ENCODE results near the gene SDHC. TPM values are rescaled to one million over a fixed set of nuclear protein-coding genes. Genes with fewer than 3 reads are reported as not detected.
"Not testable (repeated sequence)": the region's sequence is repeated elsewhere in the genome, so short reads cannot be mapped to it uniquely, and the experiment has no call there.

SDHC gene
- total and polyA plus RNA-seq, 4 donors = 36.8 to 174 (median 111) TPM

- H3K4me3 ChIP-seq (ENCODE audit: low read depth, low read length) = not testable (repeated sequence)
These were observed 77.0 kb downstream of the SDHC start for GRCh38 chr1:161391136-161391535.

GRCh38 chr1:161391611-161392010, 77.4 kb downstream of the SDHC start:
- no peaks in the 10 kb centered on the region for H3K9me3 ChIP-seq (ENCODE audit: control insufficient read depth, insufficient read depth, low read length)
- H3K36me3 ChIP-seq (ENCODE audit: control insufficient read depth, insufficient read depth, low read length) = no peaks in the 10 kb centered on the region
- WGBS (ENCODE audit: insufficient coverage) = 96% methylated on average over 3 of the region's 8 CpGs
- no peak overlapping the region for H3K4me3 ChIP-seq (ENCODE audit: low read depth, low read length)
- no peak overlapping the region for H3K27ac ChIP-seq (ENCODE audit: low read depth, low read length)
- peaks cover 13% of the 10 kb centered on the region for H3K4me1 ChIP-seq (ENCODE audit: control insufficient read depth, insufficient read depth, low read length)
- DNase-seq (ENCODE audit: low read depth in 4 of 6, low spot score in 6 of 6) = no peak
- no peaks in the 10 kb centered on the region for H3K27me3 ChIP-seq (ENCODE audit: control insufficient read depth, insufficient read depth, low read length)

More at GRCh38 chr1:161391136-161391535, 77.0 kb downstream of the SDHC start:
- not testable (repeated sequence) for H3K27ac ChIP-seq (ENCODE audit: low read depth, low read length); H3K27me3 ChIP-seq (ENCODE audit: control insufficient read depth, insufficient read depth, low read length); H3K36me3 ChIP-seq (ENCODE audit: control insufficient read depth, insufficient read depth, low read length); DNase-seq (ENCODE audit: low read depth in 4 of 6, low spot score in 6 of 6); H3K9me3 ChIP-seq (ENCODE audit: control insufficient read depth, insufficient read depth, low read length)
- peaks cover 13% of the 10 kb centered on the region for H3K4me1 ChIP-seq (ENCODE audit: control insufficient read depth, insufficient read depth, low read length)
- WGBS (ENCODE audit: insufficient coverage) = 96% methylated on average over 7 of the region's 7 CpGs

- H3K27me3 ChIP-seq (ENCODE audit: control insufficient read depth, insufficient read depth, low read length) = no peaks in the 10 kb centered on the region
- DNase-seq (ENCODE audit: low read depth in 4 of 6, low spot score in 6 of 6) = no peak
- H3K4me3 ChIP-seq (ENCODE audit: low read depth, low read length) = no peak overlapping the region
- H3K27ac ChIP-seq (ENCODE audit: low read depth, low read length) = no peak overlapping the region
- H3K4me1 ChIP-seq (ENCODE audit: control insufficient read depth, insufficient read depth, low read length) = peaks cover 13% of the 10 kb centered on the region
- H3K36me3 ChIP-seq (ENCODE audit: control insufficient read depth, insufficient read depth, low read length) = no peaks in the 10 kb centered on the region
- H3K9me3 ChIP-seq (ENCODE audit: control insufficient read depth, insufficient read depth, low read length) = no peaks in the 10 kb centered on the region
These were observed 79.0 kb downstream of the SDHC start for GRCh38 chr1:161393151-161393550.

- peaks cover 15% of the 10 kb centered on the region for H3K4me1 ChIP-seq (ENCODE audit: control insufficient read depth, insufficient read depth, low read length)
- not testable (repeated sequence) for H3K9me3 ChIP-seq (ENCODE audit: control insufficient read depth, insufficient read depth, low read length); H3K4me3 ChIP-seq (ENCODE audit: low read depth, low read length); H3K36me3 ChIP-seq (ENCODE audit: control insufficient read depth, insufficient read depth, low read length); H3K27ac ChIP-seq (ENCODE audit: low read depth, low read length); DNase-seq (ENCODE audit: low read depth in 4 of 6, low spot score in 6 of 6); H3K27me3 ChIP-seq (ENCODE audit: control insufficient read depth, insufficient read depth, low read length)
- 80% methylated on average over 2 of the region's 8 CpGs for WGBS (ENCODE audit: insufficient coverage)
These were observed 82.9 kb downstream of the SDHC start for GRCh38 chr1:161397038-161397437.

GRCh38 chr1:161398900-161399256, 84.7 kb downstream of the SDHC start:
- 2% methylated on average over 16 of the region's 17 CpGs for WGBS (ENCODE audit: insufficient coverage)
- no peak for DNase-seq (ENCODE audit: low read depth in 4 of 6, low spot score in 6 of 6)
- peak overlapping the region; percentile 100 for H3K27ac ChIP-seq (ENCODE audit: low read depth, low read length)
- H3K4me1 ChIP-seq (ENCODE audit: control insufficient read depth, insufficient read depth, low read length) = peaks cover 15% of the 10 kb centered on the region
- H3K36me3 ChIP-seq (ENCODE audit: control insufficient read depth, insufficient read depth, low read length) = no peaks in the 10 kb centered on the region
- peak overlapping the region; percentile 99 for H3K4me3 ChIP-seq (ENCODE audit: low read depth, low read length)
- no peaks in the 10 kb centered on the region for H3K27me3 ChIP-seq (ENCODE audit: control insufficient read depth, insufficient read depth, low read length)
- no peaks in the 10 kb centered on the region for H3K9me3 ChIP-seq (ENCODE audit: control insufficient read depth, insufficient read depth, low read length)

GRCh38 chr1:161399257-161399998, 85.2 kb downstream of the SDHC start:
- Histone ChIP-seq H3K27ac (ENCODE audit: low read depth, low read length) (peak overlapping the region; percentile 100), H3K36me3 (ENCODE audit: control insufficient read depth, insufficient read depth, low read length) (no peaks in the 10 kb centered on the region), H3K4me1 (ENCODE audit: control insufficient read depth, insufficient read depth, low read length) (peaks cover 15% of the 10 kb centered on the region), H3K9me3 (ENCODE audit: control insufficient read depth, insufficient read depth, low read length) (no peaks in the 10 kb centered on the region), H3K27me3 (ENCODE audit: control insufficient read depth, insufficient read depth, low read length) (no peaks in the 10 kb centered on the region), H3K4me3 (ENCODE audit: low read depth, low read length) (peak overlapping the region; percentile 99)
- peak; percentile 80 to 98 (median 87) for DNase-seq (ENCODE audit: low read depth in 4 of 6, low spot score in 6 of 6)
- 0% methylated on average over 53 of the region's 53 CpGs for WGBS (ENCODE audit: insufficient coverage)

- H3K9me3 ChIP-seq (ENCODE audit: control insufficient read depth, insufficient read depth, low read length) = no peaks in the 10 kb centered on the region
- DNase-seq (ENCODE audit: low read depth in 4 of 6, low spot score in 6 of 6) = no peak
- H3K4me1 ChIP-seq (ENCODE audit: control insufficient read depth, insufficient read depth, low read length) = peaks cover 15% of the 10 kb centered on the region
- WGBS (ENCODE audit: insufficient coverage) = 80% methylated on average over 3 of the region's 3 CpGs
- no peak overlapping the region for H3K4me3 ChIP-seq (ENCODE audit: low read depth, low read length)
- peaks cover 2% of the 10 kb centered on the region for H3K36me3 ChIP-seq (ENCODE audit: control insufficient read depth, insufficient read depth, low read length)
- no peak overlapping the region for H3K27ac ChIP-seq (ENCODE audit: low read depth, low read length)
- H3K27me3 ChIP-seq (ENCODE audit: control insufficient read depth, insufficient read depth, low read length) = no peaks in the 10 kb centered on the region
These were observed 88.3 kb downstream of the SDHC start for GRCh38 chr1:161402446-161402845.

GRCh38 chr1:161404051-161404597, 89.9 kb downstream of the SDHC start:
- WGBS (ENCODE audit: insufficient coverage) = 62% methylated on average over 7 of the region's 11 CpGs
- peaks cover 6% of the 10 kb centered on the region for H3K4me1 ChIP-seq (ENCODE audit: control insufficient read depth, insufficient read depth, low read length)
- H3K27ac ChIP-seq (ENCODE audit: low read depth, low read length) = no peak overlapping the region
- DNase-seq (ENCODE audit: low read depth in 4 of 6, low spot score in 6 of 6) = no peak
- H3K4me3 ChIP-seq (ENCODE audit: low read depth, low read length) = no peak overlapping the region
- no peaks in the 10 kb centered on the region for H3K9me3 ChIP-seq (ENCODE audit: control insufficient read depth, insufficient read depth, low read length)
- no peaks in the 10 kb centered on the region for H3K27me3 ChIP-seq (ENCODE audit: control insufficient read depth, insufficient read depth, low read length)
- peaks cover 2% of the 10 kb centered on the region for H3K36me3 ChIP-seq (ENCODE audit: control insufficient read depth, insufficient read depth, low read length)

GRCh38 chr1:161406551-161406950, 92.4 kb downstream of the SDHC start:
- H3K9me3 ChIP-seq (ENCODE audit: control insufficient read depth, insufficient read depth, low read length); H3K4me3 ChIP-seq (ENCODE audit: low read depth, low read length); H3K27ac ChIP-seq (ENCODE audit: low read depth, low read length); H3K36me3 ChIP-seq (ENCODE audit: control insufficient read depth, insufficient read depth, low read length); H3K4me1 ChIP-seq (ENCODE audit: control insufficient read depth, insufficient read depth, low read length); H3K27me3 ChIP-seq (ENCODE audit: control insufficient read depth, insufficient read depth, low read length); DNase-seq (ENCODE audit: low read depth in 4 of 6, low spot score in 6 of 6): not testable (repeated sequence)
- WGBS (ENCODE audit: insufficient coverage) = 95% methylated on average over 4 of the region's 17 CpGs

GRCh38 chr1:161407451-161407985, 93.3 kb downstream of the SDHC start:
- DNase-seq (ENCODE audit: low read depth in 4 of 6, low spot score in 6 of 6) = no peak
- Histone ChIP-seq H3K4me3 (ENCODE audit: low read depth, low read length) (no peak overlapping the region), H3K27me3 (ENCODE audit: control insufficient read depth, insufficient read depth, low read length) (no peaks in the 10 kb centered on the region), H3K36me3 (ENCODE audit: control insufficient read depth, insufficient read depth, low read length) (peaks cover 2% of the 10 kb centered on the region), H3K9me3 (ENCODE audit: control insufficient read depth, insufficient read depth, low read length) (no peaks in the 10 kb centered on the region), H3K27ac (ENCODE audit: low read depth, low read length) (no peak overlapping the region), H3K4me1 (ENCODE audit: control insufficient read depth, insufficient read depth, low read length) (no peaks in the 10 kb centered on the region)
- 70% methylated on average over 3 of the region's 6 CpGs for WGBS (ENCODE audit: insufficient coverage)

Measured in spinal cord (tissue), 10 donors.